HG03575 (cell line): Measurements from ENCODE around the gene LPA.
"Not testable (repeated sequence)": the region's sequence is repeated elsewhere in the genome, so short reads cannot be mapped to it uniquely, and the experiment has no call there.

Experiments
- ATAC-seq: cut with Tn5 transposase; IDR thresholded peaks from one replicate; pipeline ENCODE4 v1.9.1; 2021; ENCODE audit not compliant: unreplicated experiment, insufficient number of reproducible peaks, low FRiP score; ENCODE audit errors: extremely low read depth

LPA gene

DNA sequence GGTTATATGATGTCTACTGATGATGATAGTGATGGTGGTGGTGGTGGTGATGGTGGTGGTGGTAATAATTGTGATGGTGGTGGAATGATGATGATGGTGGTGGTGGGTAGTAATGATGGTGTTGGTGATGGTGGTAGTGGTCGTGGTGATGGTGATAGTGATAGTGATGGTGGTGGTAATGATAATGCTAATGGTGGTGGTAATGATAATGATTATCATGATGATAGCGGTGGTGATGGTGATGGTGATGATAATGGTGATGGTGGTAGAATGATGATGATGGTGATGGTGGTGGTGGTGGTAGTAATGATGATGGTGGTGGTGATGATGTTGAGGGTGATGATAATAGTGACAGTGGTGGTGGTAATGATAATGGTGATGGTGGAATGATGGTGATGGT, 4.5 kb upstream of the LPA start:
- no peak for ATAC-seq

DNA sequence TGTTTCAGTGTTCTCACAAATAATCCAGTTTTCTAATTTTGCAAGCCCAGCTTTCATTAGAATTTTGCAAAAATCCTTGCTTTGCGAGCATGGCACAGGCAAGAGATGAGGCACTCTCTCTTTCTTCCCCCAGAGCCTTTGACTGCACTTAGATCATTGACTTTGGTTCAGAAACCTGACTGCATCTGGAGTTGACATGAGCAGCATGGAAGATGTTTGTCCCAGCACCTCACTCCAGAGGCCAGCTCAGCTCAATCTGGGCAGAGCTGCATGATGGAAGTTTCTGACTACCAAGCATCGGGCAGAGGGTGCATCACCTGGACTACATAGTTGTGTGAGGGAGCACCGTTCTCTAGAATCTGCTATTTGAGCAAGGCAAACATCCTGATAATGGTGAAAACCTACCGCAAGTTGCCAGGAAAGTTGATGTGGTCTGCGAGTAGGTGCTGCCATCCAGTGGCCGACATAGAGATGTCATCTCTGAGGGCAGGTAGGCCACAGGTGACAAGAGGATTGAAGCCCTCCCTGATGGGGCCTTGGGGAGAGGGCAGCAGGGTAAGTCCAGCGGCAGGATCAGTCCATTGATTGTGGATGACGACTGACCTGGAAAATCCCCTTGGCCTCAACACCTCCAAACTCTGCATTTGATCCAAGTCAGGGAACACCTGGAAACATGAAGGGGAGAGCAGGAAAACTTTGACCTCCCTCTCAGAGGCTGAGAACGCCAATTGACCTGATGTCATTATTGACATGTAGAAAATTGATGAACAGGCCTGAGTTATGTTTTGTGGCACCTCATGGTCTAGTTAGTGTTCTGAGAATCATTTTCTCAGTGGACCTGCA, 3.8 kb upstream of the LPA start:
- ATAC-seq: no peak

DNA sequence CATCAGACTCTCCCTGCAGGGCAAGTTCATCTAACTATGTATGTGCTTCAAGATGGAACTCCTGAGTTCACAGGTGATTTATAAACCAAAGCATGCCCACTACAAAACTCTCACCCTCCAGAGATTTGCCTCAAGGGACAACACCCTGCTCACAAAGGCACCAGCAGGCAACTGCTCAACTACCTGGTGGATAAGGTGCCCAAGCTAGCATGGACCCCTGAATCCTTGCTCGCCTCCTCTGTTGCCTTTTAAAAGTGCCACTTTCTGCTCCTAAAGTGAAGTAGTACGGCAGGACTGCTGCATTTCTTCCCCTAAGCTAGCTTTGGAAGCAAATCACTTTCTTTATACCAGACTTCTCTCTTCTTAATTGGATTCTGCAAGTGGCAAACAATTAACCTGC, 1.2 kb downstream of the LPA start:
- no peak for ATAC-seq

DNA sequence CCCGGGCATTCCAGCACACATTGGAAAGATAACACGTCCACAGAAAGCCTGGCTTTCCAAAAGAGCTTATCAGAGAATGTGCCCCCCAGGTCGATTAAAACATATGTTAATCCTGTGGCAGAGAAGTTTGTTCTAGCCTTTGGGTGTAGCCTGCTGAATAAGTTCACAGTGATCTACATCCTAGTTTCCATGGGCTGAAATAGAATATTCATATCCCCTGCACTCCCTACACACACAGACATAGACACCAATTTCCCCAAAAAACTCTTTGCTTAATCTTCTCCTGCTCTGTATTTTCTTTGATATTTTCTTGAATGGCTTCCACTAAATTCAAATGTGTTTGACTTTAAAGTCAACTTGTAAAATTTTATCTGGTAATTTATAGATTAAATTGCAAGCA, 1.6 kb downstream of the LPA start:
- no peak for ATAC-seq

DNA sequence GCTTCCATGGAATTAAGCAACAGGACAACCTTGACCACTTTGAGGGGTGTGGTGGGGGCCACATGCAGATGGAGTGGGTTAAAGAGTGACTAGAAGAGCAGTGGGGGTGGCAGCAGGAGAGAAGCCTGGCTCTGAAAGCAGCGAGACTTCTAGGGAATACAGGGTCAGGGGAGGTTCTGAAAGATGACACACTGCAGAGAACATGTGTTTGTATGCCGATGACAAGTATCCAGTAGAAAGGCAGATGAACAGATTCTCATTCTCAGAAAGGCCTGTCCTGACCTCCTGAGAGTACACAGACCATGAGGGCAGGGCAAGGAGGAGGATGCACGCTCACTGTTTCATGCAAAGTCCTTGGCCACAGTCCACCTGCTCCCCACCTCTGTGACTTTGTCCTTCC, 2.9 kb downstream of the LPA start:
- ATAC-seq: no peak

DNA sequence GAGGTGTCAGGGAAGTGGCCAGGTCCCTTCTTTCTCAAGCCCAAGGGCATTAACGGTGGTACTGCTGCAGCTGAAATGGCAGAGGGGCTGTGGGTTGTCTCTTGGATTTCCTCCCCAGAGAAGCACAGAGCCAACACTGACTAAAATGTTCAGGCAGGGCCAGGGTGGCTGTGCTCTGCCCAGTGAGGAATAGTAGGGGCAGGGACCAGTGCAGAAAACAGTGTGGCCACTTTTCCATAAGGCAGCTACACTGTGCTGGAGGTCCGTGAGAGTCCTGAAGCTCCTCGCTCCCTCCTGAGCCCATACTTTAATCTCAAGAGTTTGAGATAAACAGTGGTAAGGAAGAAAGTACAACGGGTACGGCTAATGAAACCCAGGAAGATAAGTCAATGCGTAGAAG, 4.5 kb downstream of the LPA start:
- no peak for ATAC-seq

DNA sequence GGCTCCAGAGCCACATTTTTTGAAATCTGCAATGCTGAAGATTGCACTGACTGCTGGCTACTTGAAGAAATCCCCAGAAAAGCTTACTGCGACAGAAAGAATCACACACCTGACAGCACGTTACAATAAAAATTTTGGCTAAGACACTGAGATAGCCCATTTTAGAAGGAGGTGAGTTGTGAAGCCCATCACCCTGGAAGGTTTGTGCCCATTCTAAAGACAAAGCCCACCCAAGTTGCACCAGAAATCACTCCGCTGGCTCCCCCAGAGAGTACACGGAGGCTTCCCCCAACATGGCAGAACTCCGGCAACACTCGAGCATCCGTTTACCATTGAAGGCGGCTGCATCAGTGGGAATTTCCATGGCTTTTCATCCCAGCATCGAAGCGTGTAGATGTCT, 29.4 kb downstream of the LPA start:
- no peak for ATAC-seq

DNA sequence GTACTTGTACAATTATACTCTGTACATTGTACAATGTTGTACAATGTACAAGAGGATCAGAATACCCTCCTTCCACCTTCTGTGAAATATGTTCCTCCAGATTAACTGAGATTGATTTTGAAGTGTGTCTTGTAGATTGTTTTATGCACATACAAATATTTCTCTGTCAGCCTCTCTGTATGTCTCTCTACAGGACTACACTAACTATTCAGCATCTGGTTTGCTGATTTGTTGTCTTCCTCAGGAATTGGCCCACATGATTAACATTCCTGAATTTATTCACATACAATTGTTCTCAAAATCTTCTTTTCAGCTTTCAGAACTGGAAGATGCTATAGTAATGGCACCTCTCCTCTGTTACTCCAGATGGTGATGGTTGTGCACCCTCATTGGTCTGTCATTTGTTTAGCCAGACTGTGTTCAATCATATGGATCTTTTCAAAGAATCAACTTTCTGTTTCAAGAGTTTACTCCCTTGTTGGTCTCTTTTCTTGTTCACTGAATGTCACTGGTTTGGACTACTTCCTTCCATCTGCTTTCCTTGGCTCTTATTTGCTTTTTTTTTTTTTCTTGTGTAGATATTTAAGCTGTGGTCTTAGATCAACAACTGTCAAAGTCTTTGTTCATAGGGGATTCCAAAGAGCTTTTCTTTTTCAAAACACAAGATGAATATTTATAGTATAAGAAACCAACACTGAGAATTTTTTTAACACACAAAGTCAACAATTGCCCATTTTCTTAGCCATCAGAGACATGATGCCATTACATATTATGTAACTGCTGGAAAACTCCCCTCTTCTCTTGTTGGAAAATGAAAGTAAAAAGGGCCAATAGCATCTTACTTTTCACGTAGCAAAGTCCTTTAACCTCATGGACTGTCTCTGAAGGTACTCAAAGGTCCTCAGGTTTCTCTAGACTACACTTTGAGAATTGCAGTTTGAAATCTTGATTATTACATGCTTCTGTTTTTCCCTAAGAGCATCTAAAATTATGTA, 67.9 kb downstream of the LPA start:
- no peak for ATAC-seq

DNA sequence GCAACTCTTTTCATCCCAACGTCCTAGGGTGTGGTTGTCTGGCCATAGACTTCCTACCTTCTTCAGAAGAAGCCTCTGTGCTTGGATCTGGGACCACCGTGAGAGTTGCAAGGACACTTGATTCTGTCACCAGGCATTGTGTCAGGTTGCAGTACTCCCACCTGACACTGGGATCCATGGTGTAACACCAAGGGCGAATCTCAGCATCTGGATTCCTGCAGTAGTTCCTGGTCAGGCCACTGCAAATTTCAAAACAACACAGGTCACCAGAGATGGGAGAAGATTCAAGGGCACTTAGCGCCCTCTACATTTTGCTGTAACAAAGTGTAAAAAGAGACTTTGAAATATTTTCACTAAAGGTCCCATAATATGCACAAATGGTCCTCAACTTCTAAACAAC, 68.8 kb downstream of the LPA start:
- not testable (repeated sequence) for ATAC-seq

DNA sequence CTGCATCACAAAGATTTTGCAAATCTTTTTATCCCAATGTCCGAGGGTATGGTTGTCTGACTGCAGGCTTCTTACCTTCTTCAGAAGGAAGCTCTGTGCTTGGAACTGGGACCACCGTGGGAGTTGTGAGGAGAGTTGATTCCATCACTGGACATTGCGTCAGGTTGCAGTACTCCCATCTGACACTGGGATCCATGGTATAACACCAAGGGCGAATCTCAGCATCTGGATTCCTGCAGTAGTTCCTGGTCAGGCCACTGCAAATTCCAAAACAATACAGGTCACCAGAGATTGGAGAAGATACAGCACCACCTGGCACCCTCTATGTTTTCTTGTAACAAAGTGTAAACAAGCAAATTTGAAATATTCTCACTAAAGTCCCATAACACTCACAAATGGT, 77.7 kb downstream of the LPA start:
- ATAC-seq: no peak

DNA sequence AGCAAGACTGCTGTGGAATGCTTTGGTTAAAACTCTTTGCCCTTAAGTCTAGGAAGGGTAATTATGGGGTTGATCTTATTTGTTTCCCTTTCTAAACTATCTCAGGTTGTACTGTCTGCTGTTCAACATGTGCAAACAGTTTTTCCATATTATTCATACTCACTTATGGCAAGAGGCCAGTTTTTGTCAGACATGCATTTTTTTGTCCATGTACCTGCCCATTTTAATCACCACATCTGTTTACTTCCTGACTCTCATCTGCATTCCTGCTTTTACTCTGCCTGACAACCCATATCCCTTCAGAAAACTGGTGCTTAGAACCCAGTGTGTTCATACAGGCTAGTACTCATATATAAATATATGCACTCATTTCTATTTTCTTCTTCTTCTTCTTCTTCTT, 80.3 kb downstream of the LPA start:
- ATAC-seq: no peak

DNA sequence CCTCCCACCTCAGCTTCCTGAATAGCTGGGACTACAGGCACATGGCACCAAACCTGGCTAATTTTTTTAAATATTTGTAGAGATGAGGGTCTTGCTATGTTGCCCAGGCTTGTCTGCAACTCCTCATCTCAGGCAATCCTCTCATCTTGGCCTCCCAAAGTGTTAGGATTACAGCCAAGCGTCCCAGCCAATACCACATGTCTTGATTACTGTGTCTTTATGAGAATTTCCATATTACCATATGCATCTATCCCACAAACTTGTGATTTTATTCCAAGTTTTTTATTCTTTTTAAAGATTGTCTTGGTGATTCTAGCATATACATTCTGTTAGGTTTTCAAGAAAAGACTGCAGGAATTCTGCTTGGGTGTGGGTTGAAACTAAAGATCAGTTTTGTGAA, 82.7 kb downstream of the LPA start:
- no peak for ATAC-seq

DNA sequence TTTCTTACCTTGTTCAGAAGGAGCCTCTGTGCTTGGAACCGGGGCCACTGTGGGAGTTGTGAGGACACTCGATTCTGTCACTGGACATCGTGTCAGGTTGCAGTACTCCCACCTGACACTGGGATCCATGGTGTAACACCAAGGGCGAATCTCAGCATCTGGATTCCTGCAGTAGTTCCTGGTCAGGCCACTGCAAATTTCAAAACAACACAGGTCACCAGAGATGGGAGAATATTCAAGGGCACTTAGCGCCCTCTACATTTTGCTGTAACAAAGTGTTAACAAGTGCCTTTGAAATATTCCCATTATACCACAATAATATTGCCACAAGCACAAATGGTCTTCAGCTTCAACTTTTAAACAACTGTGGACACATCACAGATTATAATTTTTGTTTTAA, 85.6 kb downstream of the LPA start:
- ATAC-seq: not testable (repeated sequence)

DNA sequence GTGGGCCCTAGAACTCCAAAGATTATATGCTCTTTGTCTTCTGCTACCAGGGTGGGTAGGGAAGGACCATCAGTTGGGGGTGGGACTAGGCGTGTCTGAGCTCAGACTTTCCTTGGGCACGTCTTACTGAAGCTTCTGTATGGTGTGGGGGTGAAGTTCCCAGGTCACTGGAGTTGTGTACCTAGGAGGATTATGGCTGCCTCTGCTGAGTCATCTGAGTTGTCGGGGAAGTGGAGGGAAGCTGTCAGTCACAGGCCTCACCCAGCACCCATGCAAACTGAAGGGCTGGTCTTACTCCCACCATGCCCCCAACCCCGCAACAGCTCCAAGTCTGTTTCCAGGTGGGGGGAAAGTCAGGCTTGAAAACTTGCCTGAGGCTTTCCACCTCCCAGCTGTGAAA, 90.1 kb downstream of the LPA start:
- no peak for ATAC-seq

DNA sequence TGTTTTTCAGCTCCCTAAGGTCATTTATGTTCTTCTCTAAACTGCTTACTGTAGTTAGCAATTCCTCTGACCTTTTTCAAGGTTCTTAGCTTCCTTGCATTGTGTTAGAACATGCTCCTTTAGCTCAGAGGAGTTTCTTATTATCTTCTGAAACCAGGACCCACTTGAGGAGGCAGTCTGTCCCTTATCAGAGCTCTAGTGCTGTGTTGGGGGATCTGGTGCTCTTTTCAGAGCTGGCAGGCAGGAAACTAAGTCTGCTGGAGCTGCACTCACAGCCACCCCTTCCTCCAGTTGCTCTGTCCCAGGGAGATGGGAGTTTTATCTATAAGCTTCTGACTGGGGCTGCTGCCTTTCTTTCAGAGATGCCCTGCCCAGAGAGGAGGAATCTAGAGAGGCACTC, 92.9 kb downstream of the LPA start:
- ATAC-seq: not testable (repeated sequence)

DNA sequence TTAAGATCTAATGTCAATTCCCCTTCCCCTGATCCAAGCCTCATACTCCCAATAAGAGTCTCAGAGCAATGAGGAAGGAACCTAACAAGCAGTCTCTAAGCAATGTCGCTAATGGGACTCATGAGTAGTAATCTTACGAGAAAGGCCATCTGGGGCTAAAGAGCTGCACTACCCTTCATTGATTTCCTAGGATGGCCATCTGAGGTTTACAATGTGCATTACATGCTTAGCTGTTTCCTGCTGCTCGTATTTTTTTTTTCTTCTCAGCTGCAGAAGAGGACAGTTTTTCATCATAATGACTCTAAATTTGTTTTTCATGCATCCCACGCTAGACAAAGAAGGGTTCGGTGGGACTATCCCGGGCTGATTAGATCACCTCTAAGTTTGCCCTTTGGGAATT, 119.3 kb downstream of the LPA start:
- ATAC-seq: no peak

DNA sequence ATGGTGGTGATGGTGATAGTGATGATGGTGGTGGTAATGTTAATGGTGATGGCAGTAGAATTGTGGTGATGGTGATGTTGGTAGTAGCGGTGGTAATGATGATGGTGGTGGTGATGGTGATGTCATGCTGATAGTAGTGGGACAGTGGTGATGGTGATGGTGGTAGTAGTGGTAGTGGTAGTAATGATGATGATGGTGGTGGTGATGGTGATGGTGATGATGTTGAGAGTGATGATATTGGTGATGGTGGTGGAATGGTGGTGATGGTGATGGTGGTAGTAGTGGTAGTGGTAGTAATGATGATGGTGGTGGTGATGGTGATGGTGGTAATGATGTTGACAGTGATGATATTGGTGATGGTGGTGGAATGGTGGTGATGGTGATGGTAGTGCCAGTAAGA, 128.8 kb downstream of the LPA start:
- ATAC-seq: no peak

DNA sequence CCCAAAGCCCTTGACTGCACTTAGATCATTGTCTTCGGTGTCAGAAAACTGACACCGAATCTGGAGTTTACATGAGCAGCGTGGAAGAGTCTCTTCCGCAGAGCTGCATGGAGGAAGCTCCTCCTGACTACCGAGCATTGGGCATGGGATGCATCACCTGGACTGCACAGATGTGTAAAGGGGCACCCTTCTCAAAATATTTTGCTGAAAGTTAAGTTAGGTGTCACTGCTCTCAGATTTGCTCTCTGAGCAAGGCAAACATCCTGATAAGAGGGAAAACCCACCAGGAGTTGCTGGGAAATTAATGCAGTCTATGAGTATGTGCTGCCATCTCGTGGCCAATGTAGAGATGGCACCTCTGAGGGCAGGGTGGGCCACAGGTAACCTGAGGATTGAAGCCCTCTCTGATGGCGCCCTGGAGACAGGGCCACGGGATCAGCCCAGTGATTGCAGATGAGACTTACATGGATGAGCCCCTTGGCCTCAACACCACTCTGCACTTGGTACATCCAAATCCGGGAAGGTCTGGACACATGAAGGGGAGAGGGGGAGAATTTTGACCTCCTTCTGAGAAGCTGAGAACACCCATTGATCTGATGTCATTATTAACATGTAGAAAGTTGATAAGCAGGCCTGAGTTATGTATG, 129.9 kb downstream of the LPA start:
- ATAC-seq: no peak

DNA sequence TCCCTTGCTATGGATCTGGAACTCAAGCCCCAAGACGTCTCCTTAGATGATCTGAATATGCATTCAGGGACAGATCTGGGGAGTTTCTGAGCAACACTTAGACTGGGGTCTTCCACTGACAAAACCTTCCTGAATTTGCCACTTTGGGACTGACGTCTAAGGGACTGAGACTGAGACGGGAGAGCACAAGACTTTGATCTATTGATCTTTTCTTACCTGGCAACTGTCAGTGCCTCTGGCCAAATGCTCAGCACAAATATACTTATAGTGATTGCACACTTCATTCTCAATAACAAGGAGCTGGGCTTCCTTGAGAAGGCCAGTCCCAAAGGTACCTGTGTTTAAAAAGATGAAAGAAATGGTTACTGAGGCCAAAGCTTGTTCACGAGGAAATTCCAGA, 131.8 kb downstream of the LPA start:
- ATAC-seq: no peak

DNA sequence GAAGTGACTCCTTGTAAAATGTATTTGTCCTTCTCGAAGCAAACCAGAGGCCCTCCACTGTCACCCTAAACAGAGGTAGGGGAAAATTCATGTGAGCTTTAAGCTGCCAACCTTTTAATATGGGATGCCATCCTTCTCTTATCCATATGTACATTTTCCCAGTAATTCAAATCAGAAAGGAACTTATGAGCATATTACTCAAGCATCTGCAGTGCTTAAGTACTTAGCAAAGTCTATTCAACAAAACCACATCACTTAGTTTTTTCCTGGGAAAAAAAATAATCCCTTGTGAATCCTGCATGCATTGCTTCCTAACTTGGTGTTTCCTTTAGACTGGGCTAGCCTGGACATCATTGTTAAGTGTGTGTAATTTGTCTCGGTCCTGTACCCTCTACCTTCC, 132.2 kb downstream of the LPA start:
- no peak for ATAC-seq
